ENCODE results near the gene KDM5D. TPM values are rescaled to one million over a fixed set of nuclear protein-coding genes. Genes with fewer than 3 reads are reported as not detected.

The KDM5D gene
- 7.7 and 9.4 TPM in 2 replicates for total RNA-seq

DNA sequence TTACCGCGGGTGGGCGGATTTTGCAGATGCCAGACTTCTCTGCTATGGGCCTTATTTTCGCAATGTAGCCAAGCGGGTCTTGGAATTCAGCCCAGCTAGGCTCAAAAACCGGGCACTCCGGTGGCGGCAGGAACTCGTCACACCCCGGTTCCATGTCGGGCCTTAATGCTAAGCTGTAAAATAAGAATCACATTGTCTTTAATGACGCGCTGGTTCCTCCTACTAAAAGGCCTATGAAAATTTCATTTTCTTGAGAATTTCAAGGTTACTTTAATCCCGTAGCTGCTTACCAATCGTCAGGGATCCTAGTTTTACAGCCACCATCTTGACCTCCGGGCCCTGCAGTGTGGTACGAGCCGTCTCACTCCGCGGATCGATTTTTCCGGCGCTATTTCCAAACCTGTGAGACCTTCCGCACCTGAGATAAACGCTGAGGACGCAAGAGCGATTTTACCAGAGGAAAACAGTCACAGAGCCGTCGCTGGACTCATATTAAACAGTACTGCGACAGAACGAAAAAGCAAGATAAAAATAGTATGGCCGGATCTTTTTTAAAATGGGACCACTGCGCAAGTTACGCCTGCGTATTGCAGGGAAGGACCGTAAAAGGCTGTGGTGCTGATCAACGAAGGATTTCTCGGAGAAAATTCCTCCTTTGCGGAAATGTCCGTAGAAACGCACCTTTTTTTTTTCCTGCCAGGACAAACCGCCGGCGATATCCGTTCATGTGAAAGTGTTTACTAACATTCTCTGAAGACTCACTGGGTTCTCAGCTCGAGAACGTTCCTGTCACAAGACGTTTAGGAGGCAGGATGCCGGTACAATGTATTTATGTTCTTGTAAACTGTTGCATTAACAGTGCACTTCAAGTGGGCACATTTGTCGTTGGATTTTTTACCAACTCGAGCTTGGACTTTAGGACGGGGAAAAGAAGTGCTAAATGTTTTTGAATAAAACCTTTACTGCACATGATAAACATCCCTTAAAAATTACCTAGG lies at the start of gene KDM5D:
Gene KDM5D, minus strand, starts transcription at position 346 of the 998 bp plus-strand sequence. Its CDS starts 192 bp downstream, at position 154.

